Measurements from ENCODE around the gene DCTD. TPM values are rescaled to one million over a fixed set of nuclear protein-coding genes. Genes with fewer than 3 reads are reported as not detected.

DCTD gene
- total and polyA plus RNA-seq, 10 of the 15 experiments (the other 5 are each of a cell fraction or from before 2014, with no cell fraction given): 37.8 to 137 (median 92.1) TPM

GRCh38 chr4:182871616-182872015 lies 45.6 kb downstream of the DCTD start:
- no peaks in the 10 kb centered on the region for H4K20me1 ChIP-seq (ENCODE audit: control insufficient read depth, insufficient read depth)
- FAIRE-seq (no peak), ATAC-seq (no peak), DNase-seq (ENCODE audit: low read depth, low spot score) (no peak)
- H3K4me1 ChIP-seq (ENCODE audit: control insufficient read depth, insufficient read depth, low read length): no peaks in the 10 kb centered on the region
- no peaks in the 10 kb centered on the region for H3K27me3 ChIP-seq (replicated peaks in 1 of 2; ENCODE audit: control insufficient read depth in 2 of 2, insufficient read depth in 2 of 2, low read length in 1 of 2)
- in situ Hi-C loops (cut with MboI): no loop called here
- H3K9me3 ChIP-seq (replicated peaks; ENCODE audit: control insufficient read depth, insufficient read depth, low read length): no peaks in the 10 kb centered on the region
- no peak overlapping the region for H3K4me2 ChIP-seq (ENCODE audit: control insufficient read depth, insufficient read depth)
- no peak overlapping the region for H3K27ac ChIP-seq (ENCODE audit: control insufficient read depth, insufficient read depth)
- TF ChIP-seq TCF7 (IDR thresholded peaks at IDR 0.05; ENCODE audit: borderline replicate concordance): no peak
- no peak for TF ChIP-seq ESRRA (IDR thresholded peaks at IDR 0.05; ENCODE audit: low read length)
- no peak for TF ChIP-seq SMARCA5 (IDR thresholded peaks at IDR 0.05)
- no peak for TF ChIP-seq SREBF2 (IDR thresholded peaks at IDR 0.05; ENCODE audit: low read length)
- TF ChIP-seq EGR1 (IDR thresholded peaks at IDR 0.05; ENCODE audit: borderline replicate concordance in 1 of 2, low read depth in 2 of 2, low read length in 2 of 2): no peak
- TF ChIP-seq TARDBP (IDR thresholded peaks at IDR 0.05; ENCODE audit: borderline replicate concordance): no peak
- no peak for TF ChIP-seq ZNF622 (IDR thresholded peaks at IDR 0.05)
- no peak for TF ChIP-seq CBFB (IDR thresholded peaks at IDR 0.05; ENCODE audit: low read depth)
- TF ChIP-seq KAT2A (conservative IDR thresholded peaks at IDR 0.05; ENCODE audit: control insufficient read depth, low read depth, low read length): no peak
- no peak for TF ChIP-seq CREM (IDR thresholded peaks at IDR 0.05; ENCODE audit: low read depth)
- TF ChIP-seq IKZF2 (IDR thresholded peaks at IDR 0.05): no peak
- CTCF ChIA-PET: no interaction called here
- no TSS peak for BruUV-seq (replicated peaks)
- H3K36me3 ChIP-seq (ENCODE audit: control insufficient read depth in 2 of 2, insufficient read depth in 2 of 2, low read length in 1 of 2): no peaks in the 10 kb centered on the region; a peak in 1 of 4 replicates
- intact Hi-C loops (cut with micrococcal nuclease; ENCODE audit: unreplicated experiment): no loop called here
- SMC1A ChIA-PET (ENCODE audit: uncharacterized antibody, unreplicated experiment): no interaction called here
- RAD21 ChIA-PET (ENCODE audit: unreplicated experiment): no interaction called here
- 86% methylated on average over 8 of the region's 9 CpGs for WGBS (ENCODE audit: insufficient coverage, insufficient replicate concordance, low lambda C conversion rate, missing lambda C conversion rate)
- no peak overlapping the region for H2AFZ ChIP-seq (ENCODE audit: control insufficient read depth, low read depth, low read length)
- H3K4me3 ChIP-seq: no peak overlapping the region
- POLR2A ChIA-PET: no interaction called here
- H3K79me2 ChIP-seq (ENCODE audit: control insufficient read depth, insufficient read depth, low read length): no peaks in the 10 kb centered on the region
- no peak overlapping the region for H3K9ac ChIP-seq (ENCODE audit: control insufficient read depth, insufficient read depth, low read length)

GRCh38 chr4:182869697-182870096 lies 47.5 kb downstream of the DCTD start:
- no TSS peak for BruUV-seq (replicated peaks)
- H3K4me2 ChIP-seq (ENCODE audit: control insufficient read depth, insufficient read depth): no peak overlapping the region
- ChIA-PET CTCF (interaction anchor here (1.1 kb wide), 1 partner anchor 55 kb away, joined by 5 read pairs; no protein-coding TSS in a partner anchor), SMC1A (ENCODE audit: uncharacterized antibody, unreplicated experiment) (interaction anchor here (1.6 kb wide), 1 partner anchor 14 kb away, joined by 3 read pairs; no protein-coding TSS in a partner anchor), RAD21 (ENCODE audit: unreplicated experiment) (no interaction called here), POLR2A (no interaction called here)
- H3K9me3 ChIP-seq (replicated peaks; ENCODE audit: control insufficient read depth, insufficient read depth, low read length): no peaks in the 10 kb centered on the region
- no peaks in the 10 kb centered on the region for H3K27me3 ChIP-seq (replicated peaks in 1 of 2; ENCODE audit: control insufficient read depth in 2 of 2, insufficient read depth in 2 of 2, low read length in 1 of 2)
- no peak overlapping the region for H2AFZ ChIP-seq (ENCODE audit: control insufficient read depth, low read depth, low read length)
- FAIRE-seq: no peak
- H3K36me3 ChIP-seq (ENCODE audit: control insufficient read depth in 2 of 2, insufficient read depth in 2 of 2, low read length in 1 of 2): no peaks in the 10 kb centered on the region; a peak in 1 of 4 replicates
- 67% methylated on average over 4 of the region's 4 CpGs for WGBS (ENCODE audit: insufficient coverage, insufficient replicate concordance, low lambda C conversion rate, missing lambda C conversion rate)
- ATAC-seq: no peak
- in situ Hi-C loops (cut with MboI) (no loop called here), intact Hi-C loops (cut with micrococcal nuclease; ENCODE audit: unreplicated experiment) (no loop called here)
- H3K27ac ChIP-seq (ENCODE audit: control insufficient read depth, insufficient read depth): no peak overlapping the region
- H3K9ac ChIP-seq (ENCODE audit: control insufficient read depth, insufficient read depth, low read length): no peak overlapping the region
- H3K79me2 ChIP-seq (ENCODE audit: control insufficient read depth, insufficient read depth, low read length): no peaks in the 10 kb centered on the region
- no peaks in the 10 kb centered on the region for H3K4me1 ChIP-seq (ENCODE audit: control insufficient read depth, insufficient read depth, low read length)
- TF ChIP-seq CBFB (IDR thresholded peaks at IDR 0.05; ENCODE audit: low read depth): no peak
- no peak for TF ChIP-seq NFYB (IDR thresholded peaks at IDR 0.05; ENCODE audit: insufficient read depth, low read depth, low read length)
- no peak for TF ChIP-seq DPF2 (IDR thresholded peaks at IDR 0.05)
- TF ChIP-seq IKZF1 (conservative IDR thresholded peaks at IDR 0.05): no peak
- no peak for TF ChIP-seq SMAD5 (IDR thresholded peaks at IDR 0.05; ENCODE audit: low read depth)
- no peak for TF ChIP-seq POLR2AphosphoS5 (IDR thresholded peaks at IDR 0.05; ENCODE audit: low read length)
- TF ChIP-seq BMI1 (IDR thresholded peaks at IDR 0.05; ENCODE audit: borderline replicate concordance): no peak
- no peak for TF ChIP-seq CREM (IDR thresholded peaks at IDR 0.05; ENCODE audit: low read depth)
- no peak for TF ChIP-seq MTA2 (IDR thresholded peaks at IDR 0.05; ENCODE audit: low read depth)
- no peak for TF ChIP-seq USF2 (IDR thresholded peaks at IDR 0.05; ENCODE audit: borderline replicate concordance, low read depth, low read length)
- no peak for DNase-seq (ENCODE audit: low read depth, low spot score)
- no peaks in the 10 kb centered on the region for H4K20me1 ChIP-seq (ENCODE audit: control insufficient read depth, insufficient read depth)
- H3K4me3 ChIP-seq: no peak overlapping the region
